GM18909 (cell line): ENCODE measurements around the gene LMBR1.

Experiments
- ATAC-seq: cut with Tn5 transposase; IDR thresholded peaks from one replicate; pipeline ENCODE4 v1.9.1; 2021; ENCODE audit warnings: mild to moderate bottlenecking; ENCODE audit not compliant: unreplicated experiment, poor library complexity

The LMBR1 gene

GRCh38 chr7:156766666-156767065 lies 126.3 kb downstream of the LMBR1 start:
- no peak for ATAC-seq

GRCh38 chr7:156765901-156766656 lies 126.9 kb downstream of the LMBR1 start:
- ATAC-seq = no peak

- no peak for ATAC-seq
Observed at GRCh38 chr7:156764766-156765165, 128.2 kb downstream of the LMBR1 start.

- no peak for ATAC-seq
Observed at GRCh38 chr7:156764016-156764669, 128.8 kb downstream of the LMBR1 start.

- no peak for ATAC-seq
Observed at GRCh38 chr7:156759579-156760202, 133.3 kb downstream of the LMBR1 start.

GRCh38 chr7:156759143-156759542 lies 133.8 kb downstream of the LMBR1 start:
- ATAC-seq = no peak

- ATAC-seq = no peak
Observed at GRCh38 chr7:156754201-156754600, 138.8 kb downstream of the LMBR1 start.

- ATAC-seq = no peak
Observed at GRCh38 chr7:156753630-156754029, 139.4 kb downstream of the LMBR1 start.

- ATAC-seq = no peak
Observed at GRCh38 chr7:156753229-156753560, 139.8 kb downstream of the LMBR1 start.

GRCh38 chr7:156752367-156753228 lies 140.4 kb downstream of the LMBR1 start:
- no peak for ATAC-seq

- no peak for ATAC-seq
Observed at GRCh38 chr7:156751319-156751718, 141.7 kb downstream of the LMBR1 start.

- no peak for ATAC-seq
Observed at GRCh38 chr7:156747718-156748117, 145.3 kb downstream of the LMBR1 start.

GRCh38 chr7:156746891-156747290 lies 146.1 kb downstream of the LMBR1 start:
- no peak for ATAC-seq

GRCh38 chr7:156739596-156739995 lies 153.4 kb downstream of the LMBR1 start:
- ATAC-seq = no peak

- ATAC-seq = no peak
Observed at GRCh38 chr7:156735851-156736250, 157.1 kb downstream of the LMBR1 start.

GRCh38 chr7:156733638-156734037 lies 159.3 kb downstream of the LMBR1 start:
- no peak for ATAC-seq

GRCh38 chr7:156732091-156732625 lies 160.8 kb downstream of the LMBR1 start:
- ATAC-seq = no peak

GRCh38 chr7:156731651-156732050 lies 161.3 kb downstream of the LMBR1 start:
- ATAC-seq = no peak

GRCh38 chr7:156725936-156726335 lies 167.0 kb downstream of the LMBR1 start:
- no peak for ATAC-seq

- ATAC-seq = no peak
Observed at GRCh38 chr7:156725073-156725472, 167.9 kb downstream of the LMBR1 start.
